Activated CD4-positive, alpha-beta T cell treated with anti-CD3 and anti-CD28 coated beads for 36 hours (primary cell): ENCODE measurements around the gene CELA2B. TPM values are rescaled to one million over a fixed set of nuclear protein-coding genes. Genes with fewer than 3 reads are reported as not detected.

Source experiments
- ATAC-seq: fragments of 200-7000 bp; cut with Tn5 transposase; one replicate; pipeline ENCODE4 v1.10.0; 2021; ENCODE audit warnings: mild to moderate bottlenecking, moderate library complexity
- CTCF ChIA-PET: fragments of 350-600 bp; sonication (Branson Sonifier 250); formaldehyde crosslinking; loops from one replicate; lab custom pipeline; 2021; ENCODE audit warnings: antibody characterized with exemption; lab: Charles Lee
- POLR2A ChIA-PET: fragments of 350-600 bp; sonication (Branson Sonifier 250); formaldehyde crosslinking; loops from one replicate; lab custom pipeline; 2021; ENCODE audit warnings: antibody characterized with exemption, inconsistent platforms; lab: Charles Lee
- DNase-seq: peaks from one replicate; pipeline ENCODE4 v3.0.0-alpha.2; 2020
- H3K27ac Mint-ChIP-seq: one replicate; pipeline ENCODE4 v1.8.0; 2021; ENCODE audit warnings: mixed read lengths
- H3K27me3 Mint-ChIP-seq: one replicate; pipeline ENCODE4 v1.8.0; 2021; ENCODE audit warnings: mixed read lengths
- H3K36me3 Mint-ChIP-seq: one replicate; pipeline ENCODE4 v1.8.0; 2021; ENCODE audit warnings: low read depth, mixed read lengths
- H3K4me1 Mint-ChIP-seq: one replicate; pipeline ENCODE4 v1.8.0; 2021; ENCODE audit warnings: mixed read lengths
- H3K4me3 Mint-ChIP-seq: one replicate; pipeline ENCODE4 v1.8.0; 2021; ENCODE audit warnings: mild to moderate bottlenecking, moderate library complexity, mixed read lengths
- H3K9me3 Mint-ChIP-seq: one replicate; pipeline ENCODE4 v1.8.0; 2021; ENCODE audit warnings: low read depth, mixed read lengths
- intact Hi-C, 2 experiments: fragments of 100-400 bp; cut with DNase I in 1 of 2; cut with micrococcal nuclease in 1 of 2; formaldehyde crosslinking; loops; one replicate each; pipeline versions ENCODE4 v1.14.2 to v1.15.1; 2022 to 2024; cut with DNase I, micrococcal nuclease
- total RNA-seq, 2 experiments: library from RNA; stranded (reverse); gene quantifications; one replicate each; pipeline ENCODE4 v1.2.3, GENCODE V29; 2021

CELA2B gene
- total RNA-seq, 2 experiments from 2014 or later = not detected

- H3K4me3 Mint-ChIP-seq = peak overlapping the region; percentile 84
- ATAC-seq (no peak), DNase-seq (no peak)
- H3K9me3 Mint-ChIP-seq = no peaks in the 10 kb centered on the region
- POLR2A ChIA-PET = interaction anchor here (0.6 kb wide), 2 partner anchors 594 to 990 kb away, joined by 3 to 8 read pairs; partner anchors contain the start of gene RNU1-1
- peak overlapping the region; percentile 65 for H3K27ac Mint-ChIP-seq
- peaks cover 46% of the 10 kb centered on the region for H3K4me1 Mint-ChIP-seq
- CTCF ChIA-PET = interaction anchor here (0.6 to 1.2 kb wide), 2 partner anchors 200 to 262 kb away, joined by 3 to 4 read pairs; no protein-coding TSS in a partner anchor
- no peaks in the 10 kb centered on the region for H3K36me3 Mint-ChIP-seq
- no peaks in the 10 kb centered on the region for H3K27me3 Mint-ChIP-seq
- intact Hi-C loops = loop anchor here (1.0 to 10.0 kb wide), 12 partner anchors 114 to 1789 kb away; partner anchors contain the start of genes EFHD2 (in 1 of the 2), FBXO42 (in 1 of the 2) and PLEKHM2 (in 1 of the 2)
Observed at GRCh38 chr1:15523104-15524020, 47.5 kb downstream of the CELA2B start.

DNA sequence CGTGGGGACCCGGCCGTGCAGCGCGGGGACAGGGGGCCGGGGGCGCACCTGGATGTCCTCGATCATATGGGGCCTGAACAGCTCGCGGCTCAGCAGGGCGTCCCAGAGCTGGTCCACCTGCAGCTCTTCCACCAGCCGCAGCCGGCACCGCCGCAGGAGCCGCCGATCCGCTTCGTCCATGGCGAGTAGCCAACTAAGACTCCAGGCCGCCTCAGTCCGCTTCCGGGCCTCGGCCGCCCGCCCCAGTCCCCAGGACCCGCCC is 48.0 kb downstream of the CELA2B start, which contains the start of gene CASP9:
Gene CASP9 (minus strand): TSS at position 195 of the 262 bp plus-strand sequence. CDS start 15 bp downstream, at position 180.
- ChIA-PET POLR2A (interaction anchor here (0.6 kb wide), 2 partner anchors 594 to 990 kb away, joined by 3 to 8 read pairs; partner anchors contain the start of gene RNU1-1), CTCF (interaction anchor here (1.2 kb wide), 1 partner anchor 201 kb away, joined by 4 read pairs; no protein-coding TSS in a partner anchor)
- H3K27ac Mint-ChIP-seq = peak within 1 kb of the TSS; percentile 97
- peak; percentile 1 for ATAC-seq
- H3K4me1 Mint-ChIP-seq = peaks cover 51% of the 10 kb centered on the region
- no peaks in the 10 kb centered on the region for H3K9me3 Mint-ChIP-seq
- peak within 1 kb of the TSS; percentile 84 for H3K4me3 Mint-ChIP-seq
- intact Hi-C loops = loop anchor here (1.0 to 10.0 kb wide), 12 partner anchors 115 to 1789 kb away; partner anchors contain the start of genes EFHD2 (in 1 of the 2), FBXO42 (in 1 of the 2) and PLEKHM2 (in 1 of the 2)
- no peaks in the 10 kb centered on the region for H3K27me3 Mint-ChIP-seq
- no peak for DNase-seq
- no peaks in the 10 kb centered on the region for H3K36me3 Mint-ChIP-seq

DNA sequence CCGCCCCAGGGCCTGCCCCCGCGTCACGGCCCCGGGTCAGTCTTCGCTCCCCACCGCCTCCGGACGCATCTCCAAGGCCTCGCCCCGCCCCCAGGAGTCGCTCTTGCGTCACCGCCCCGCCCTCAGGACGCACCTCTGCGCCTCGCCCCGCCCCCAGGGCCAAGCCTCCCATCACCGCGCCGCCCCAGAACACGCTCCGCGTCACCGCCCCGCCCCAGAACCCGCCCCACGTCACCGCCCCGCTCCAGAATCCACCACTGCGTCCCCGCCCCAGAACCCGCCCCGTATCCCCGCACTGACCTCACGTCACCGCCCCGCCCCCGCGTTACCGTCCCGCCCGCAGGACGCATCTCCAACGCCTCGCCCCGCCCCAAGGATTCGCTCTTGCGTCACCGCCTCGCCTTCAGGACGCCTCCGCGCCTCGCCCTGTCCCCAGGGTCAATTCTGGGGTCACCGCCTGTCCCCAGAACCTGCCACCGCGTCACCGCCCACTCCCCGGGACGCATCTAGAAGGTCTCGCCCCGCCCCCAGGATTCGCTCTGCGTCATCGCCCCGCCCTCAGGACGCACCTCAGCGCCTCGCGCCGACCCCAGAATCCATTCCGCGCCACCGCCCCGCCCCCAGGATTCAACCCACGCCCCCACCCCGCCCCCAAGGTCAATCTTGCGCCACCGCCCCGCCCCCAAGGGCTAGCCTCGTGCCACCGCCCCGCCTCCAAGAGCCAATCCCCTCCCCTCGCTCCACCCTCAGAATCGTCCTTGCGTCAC is 48.6 kb downstream of the CELA2B start:
- ATAC-seq (peak; percentile 57), DNase-seq (peak; percentile 100)
- ChIA-PET CTCF (interaction anchor here (1.2 kb wide), 1 partner anchor 201 kb away, joined by 4 read pairs; no protein-coding TSS in a partner anchor), POLR2A (no interaction called here)
- intact Hi-C loops = loop anchor here (1.0 to 10.0 kb wide), 16 partner anchors 53 to 1913 kb away; partner anchors contain the start of genes EFHD2 (in 1 of the 2), FBXO42 (in 1 of the 2), NECAP2 (in 1 of the 2) and PLEKHM2 (in 1 of the 2)
- H3K9me3 Mint-ChIP-seq = no peaks in the 10 kb centered on the region
- H3K36me3 Mint-ChIP-seq = peaks cover 2% of the 10 kb centered on the region
- H3K4me3 Mint-ChIP-seq = peak overlapping the region; percentile 84
- H3K27ac Mint-ChIP-seq = peak overlapping the region; percentile 97
- H3K4me1 Mint-ChIP-seq = peaks cover 51% of the 10 kb centered on the region
- H3K27me3 Mint-ChIP-seq = no peaks in the 10 kb centered on the region

GRCh38 chr1:15525050-15526020 is 49.4 kb downstream of the CELA2B start:
- ChIA-PET CTCF (no interaction called here), POLR2A (interaction anchor here (0.6 kb wide), 1 partner anchor 93 kb away, joined by 3 read pairs; no protein-coding TSS in a partner anchor)
- ATAC-seq = peak; percentile 68
- Mint-ChIP-seq H3K4me1 (peaks cover 51% of the 10 kb centered on the region), H3K9me3 (no peaks in the 10 kb centered on the region), H3K36me3 (peaks cover 2% of the 10 kb centered on the region), H3K4me3 (peak overlapping the region; percentile 84), H3K27ac (peak overlapping the region; percentile 88), H3K27me3 (no peaks in the 10 kb centered on the region)
- intact Hi-C loops = loop anchor here (1.0 to 10.0 kb wide), 17 partner anchors 52 to 1912 kb away; partner anchors contain the start of genes DDI2 (in 2 of the 2), EFHD2 (in 1 of the 2), NECAP2 (in 1 of the 2) and PLEKHM2 (in 1 of the 2)
- DNase-seq = peak; percentile 100

DNA sequence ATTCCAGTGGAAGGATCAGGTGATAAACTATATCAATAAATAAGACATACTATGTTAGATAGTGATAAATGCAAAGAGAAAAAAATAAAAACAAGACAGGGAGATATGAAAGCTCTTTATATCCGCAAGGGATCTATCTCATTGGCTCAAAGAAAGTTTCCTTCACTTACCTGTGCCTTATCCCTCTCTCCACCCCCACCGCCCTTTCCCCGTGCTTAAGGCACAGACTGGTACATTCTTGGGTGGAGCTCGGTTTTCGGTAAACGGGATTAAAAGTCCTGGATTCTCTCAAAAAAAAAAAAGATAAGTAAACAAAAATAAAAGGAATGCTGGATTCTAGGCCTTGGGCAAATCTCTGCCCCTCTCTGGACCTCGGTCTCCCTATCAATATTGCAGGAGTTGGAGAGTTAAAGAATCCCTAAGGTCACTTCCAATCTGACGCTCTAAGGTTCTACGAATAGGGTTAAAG is 50.2 kb downstream of the CELA2B start:
- ATAC-seq (no peak), DNase-seq (peak; percentile 42)
- Mint-ChIP-seq H3K9me3 (no peaks in the 10 kb centered on the region), H3K27ac (peak overlapping the region; percentile 88), H3K4me1 (peaks cover 54% of the 10 kb centered on the region), H3K4me3 (peak overlapping the region; percentile 84), H3K36me3 (peaks cover 5% of the 10 kb centered on the region), H3K27me3 (no peaks in the 10 kb centered on the region)
- CTCF ChIA-PET = no interaction called here
- POLR2A ChIA-PET = interaction anchor here (1.0 kb wide), 1 partner anchor 92 kb away, joined by 3 read pairs; no protein-coding TSS in a partner anchor
- intact Hi-C loops = loop anchor here (1.0 to 10.0 kb wide), 11 partner anchors 51 to 1911 kb away; partner anchors contain the start of genes DDI2 (in 2 of the 2), EFHD2 (in 1 of the 2), NECAP2 (in 1 of the 2) and RCC2 (in 1 of the 2)

GRCh38 chr1:15526490-15527339 is 50.8 kb downstream of the CELA2B start, which contains the start of gene DNAJC16:
Gene DNAJC16 (plus strand): TSS chr1:15526848. CDS start chr1:15529106, 2,258 bp downstream.
- POLR2A ChIA-PET = interaction anchor here (1.0 kb wide), 1 partner anchor 91 kb away, joined by 3 read pairs; no protein-coding TSS in a partner anchor
- CTCF ChIA-PET = interaction anchor here (1.0 to 1.2 kb wide), 2 partner anchors 27 to 62 kb away, joined by 3 read pairs; no protein-coding TSS in a partner anchor
- H3K27me3 Mint-ChIP-seq = no peaks in the 10 kb centered on the region
- H3K36me3 Mint-ChIP-seq = peaks cover 6% of the 10 kb centered on the region
- no peaks in the 10 kb centered on the region for H3K9me3 Mint-ChIP-seq
- H3K4me1 Mint-ChIP-seq = peaks cover 53% of the 10 kb centered on the region
- intact Hi-C loops = loop anchor here (1.0 to 10.0 kb wide), 11 partner anchors 51 to 1911 kb away; partner anchors contain the start of genes DDI2 (in 2 of the 2), EFHD2 (in 1 of the 2), NECAP2 (in 1 of the 2) and RCC2 (in 1 of the 2)
- peak within 1 kb of the TSS; percentile 84 for H3K4me3 Mint-ChIP-seq
- ATAC-seq (peak; percentile 57), DNase-seq (peak; percentile 98)
- H3K27ac Mint-ChIP-seq = peak within 1 kb of the TSS; percentile 88

- CTCF ChIA-PET = no interaction called here
- Mint-ChIP-seq H3K4me1 (peaks cover 40% of the 10 kb centered on the region), H3K36me3 (peaks cover 19% of the 10 kb centered on the region), H3K27me3 (no peaks in the 10 kb centered on the region), H3K4me3 (no peak overlapping the region), H3K9me3 (no peaks in the 10 kb centered on the region), H3K27ac (no peak overlapping the region)
- intact Hi-C loops = no loop called here
- POLR2A ChIA-PET = no interaction called here
- ATAC-seq = no peak
- no peak for DNase-seq
Observed at GRCh38 chr1:15531003-15531402, 55.1 kb downstream of the CELA2B start.

- H3K36me3 Mint-ChIP-seq = peaks cover 23% of the 10 kb centered on the region
- POLR2A ChIA-PET = no interaction called here
Observed at GRCh38 chr1:15531682-15532081, 55.8 kb downstream of the CELA2B start.

DNA sequence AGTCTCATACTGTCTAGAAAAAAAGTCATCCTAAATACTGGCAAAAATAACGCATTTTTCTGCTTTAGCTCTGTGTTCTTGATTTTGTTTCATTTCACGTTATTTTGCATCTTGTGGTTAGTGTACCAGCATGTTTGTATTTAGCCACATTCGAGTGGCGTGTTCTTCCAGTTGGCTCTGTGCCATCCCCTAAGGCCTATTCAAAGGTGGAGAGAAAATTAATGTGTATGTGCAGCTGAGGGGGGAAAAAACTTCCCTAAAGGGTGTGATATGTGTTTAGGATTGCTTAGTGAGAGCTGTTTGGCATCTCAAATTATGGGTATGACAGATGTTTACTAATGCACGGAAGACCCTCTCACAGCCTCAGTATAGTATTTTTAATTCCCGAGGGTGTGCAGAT is 62.9 kb downstream of the CELA2B start:
- Mint-ChIP-seq H3K36me3 (peaks cover 40% of the 10 kb centered on the region), H3K4me1 (no peaks in the 10 kb centered on the region), H3K27ac (peak overlapping the region; percentile 24), H3K4me3 (no peak overlapping the region), H3K27me3 (no peaks in the 10 kb centered on the region), H3K9me3 (no peaks in the 10 kb centered on the region)
- POLR2A ChIA-PET = no interaction called here
- ATAC-seq = no peak
- no peak for DNase-seq
- intact Hi-C loops = no loop called here
- CTCF ChIA-PET = no interaction called here

More at GRCh38 chr1:15531682-15532081, 55.8 kb downstream of the CELA2B start:
- Mint-ChIP-seq H3K27ac (no peak overlapping the region), H3K27me3 (no peaks in the 10 kb centered on the region), H3K9me3 (no peaks in the 10 kb centered on the region), H3K4me3 (no peak overlapping the region), H3K4me1 (peaks cover 36% of the 10 kb centered on the region)
- CTCF ChIA-PET = no interaction called here
- ATAC-seq (peak; percentile 37), DNase-seq (no peak)
- intact Hi-C loops = no loop called here
